DMS53 (cell line): ENCODE results near the gene SNCB.

Experiments used
- DNase-seq: peaks from one replicate; lab custom pipeline; 2025; lab: John Stamatoyannopoulos, UW

SNCB gene

DNA sequence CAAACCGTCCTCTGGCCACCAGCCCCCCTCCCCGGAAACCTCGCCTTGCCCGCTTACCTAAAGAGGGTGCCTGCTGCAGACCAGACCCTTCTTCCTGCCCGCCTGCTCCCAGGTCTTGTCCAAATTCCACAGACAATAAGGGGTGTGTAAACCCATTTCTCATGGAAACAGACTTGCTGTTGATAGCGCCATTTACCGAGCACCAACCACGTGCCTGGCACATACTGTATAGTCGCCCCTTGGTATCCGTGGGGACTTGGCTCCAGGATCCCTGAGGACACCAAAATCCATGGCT is 56.1 kb downstream of the SNCB start:
- DNase-seq = no peak

DNA sequence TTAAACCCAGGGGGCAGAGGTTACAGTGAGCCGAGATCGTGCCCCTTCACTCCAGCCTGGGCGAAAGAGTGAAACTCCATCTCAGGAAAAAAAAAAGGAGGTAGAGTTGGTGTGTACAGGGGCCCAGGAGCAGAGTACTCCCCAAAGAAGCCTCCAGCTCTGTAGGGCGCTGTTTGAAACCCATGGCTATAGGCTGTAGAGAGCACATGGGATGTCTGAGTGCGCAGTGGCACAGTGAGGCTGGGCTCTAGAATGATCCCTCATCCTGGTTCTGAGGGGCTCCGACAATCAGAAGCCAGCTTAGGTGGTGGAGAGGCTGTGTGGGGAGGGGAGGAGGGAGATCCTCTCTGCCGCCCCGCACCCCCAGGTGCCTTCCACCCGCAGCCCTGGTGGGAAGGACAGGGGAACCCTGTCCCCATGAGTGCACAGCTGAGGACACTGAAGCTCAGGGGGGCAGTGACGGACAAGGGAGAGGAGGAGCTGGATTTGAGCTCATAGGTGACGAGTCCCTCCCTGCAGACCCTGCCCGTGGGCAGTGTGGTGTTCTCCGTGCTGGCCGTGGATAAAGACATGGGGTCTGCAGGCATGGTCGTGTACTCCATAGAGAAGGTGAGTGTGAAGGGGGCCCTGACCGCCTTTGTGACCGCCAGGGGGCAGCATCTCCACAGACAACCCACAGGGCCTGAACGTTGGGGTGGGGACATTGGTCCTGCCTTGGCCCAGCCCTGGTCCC is 56.6 kb downstream of the SNCB start:
- DNase-seq = peak; percentile 75
